Measurements from ENCODE around the gene SLC5A12. TPM values are rescaled to one million over a fixed set of nuclear protein-coding genes. Genes with fewer than 3 reads are reported as not detected.

Gene SLC5A12
- total and polyA plus RNA-seq, 10 of the 15 experiments (the other 5 are each of a cell fraction or from before 2014, with no cell fraction given) = 0.06 to 0.15 TPM; not detected in 8

GRCh38 chr11:26764315-26764714 is 42.5 kb upstream of the SLC5A12 start:
- ChIA-PET SMC1A (ENCODE audit: uncharacterized antibody, unreplicated experiment) (interaction anchor here (1.1 kb wide), 1 partner anchor 9 kb away, joined by 3 read pairs; no protein-coding TSS in a partner anchor), RAD21 (ENCODE audit: unreplicated experiment) (no interaction called here), CTCF (no interaction called here), POLR2A (no interaction called here)
- FAIRE-seq = no peak
- H3K4me2 ChIP-seq (ENCODE audit: control insufficient read depth, insufficient read depth) = no peak overlapping the region
- no peak overlapping the region for H2AFZ ChIP-seq (ENCODE audit: control insufficient read depth, low read depth, low read length)
- in situ Hi-C loops (cut with MboI) (no loop called here), intact Hi-C loops (cut with micrococcal nuclease; ENCODE audit: unreplicated experiment) (no loop called here)
- 8% methylated on average over 5 of the region's 5 CpGs for WGBS (ENCODE audit: insufficient coverage, insufficient replicate concordance, low lambda C conversion rate, missing lambda C conversion rate)
- TF ChIP-seq STAT3 (IDR thresholded peaks at IDR 0.05; ENCODE audit: low read depth, low read length) (no peak), ATF2 (IDR thresholded peaks at IDR 0.05; ENCODE audit: low read length) (no peak), HDGF (IDR thresholded peaks at IDR 0.05) (no peak), ATF7 (IDR thresholded peaks at IDR 0.05; ENCODE audit: low read depth) (no peak), HDAC6 (IDR thresholded peaks at IDR 0.05; ENCODE audit: unreplicated experiment) (no peak), CHD1 (IDR thresholded peaks at IDR 0.05; ENCODE audit: low read depth, low read length) (no peak), SREBF1 (IDR thresholded peaks at IDR 0.05; ENCODE audit: low read length) (no peak), CREM (IDR thresholded peaks at IDR 0.05; ENCODE audit: low read depth) (no peak), NBN (IDR thresholded peaks at IDR 0.05) (no peak), TCF12 (IDR thresholded peaks at IDR 0.05; ENCODE audit: low read depth, low read length) (no peak), TCF3 (IDR thresholded peaks at IDR 0.05; ENCODE audit: borderline replicate concordance, insufficient read depth, low read depth, low read length) (no peak), FOXK2 (IDR thresholded peaks at IDR 0.05) (no peak), CBX3 (IDR thresholded peaks at IDR 0.05; ENCODE audit: borderline replicate concordance, low read depth) (no peak), ZNF384 (IDR thresholded peaks at IDR 0.05; ENCODE audit: borderline replicate concordance, low read depth, low read length) (no peak), PRDM15 (CRISPR knock-in tag; IDR thresholded peaks at IDR 0.05) (no peak), TCF7 (IDR thresholded peaks at IDR 0.05; ENCODE audit: borderline replicate concordance) (no peak), CREB1 (IDR thresholded peaks at IDR 0.05; ENCODE audit: low read depth) (no peak), REST (IDR thresholded peaks at IDR 0.05; ENCODE audit: low read depth, low read length) (no peak)
- no peaks in the 10 kb centered on the region for H3K36me3 ChIP-seq (ENCODE audit: control insufficient read depth in 2 of 2, insufficient read depth in 2 of 2, low read length in 1 of 2)
- H3K4me3 ChIP-seq = no peak overlapping the region
- BruUV-seq (replicated peaks) = no TSS peak
- DNase-seq (ENCODE audit: low read depth, low spot score) = no peak
- no peak overlapping the region for H3K27ac ChIP-seq (ENCODE audit: control insufficient read depth, insufficient read depth)
- H4K20me1 ChIP-seq (ENCODE audit: control insufficient read depth, insufficient read depth) = no peaks in the 10 kb centered on the region
- no peak for ATAC-seq
- no peaks in the 10 kb centered on the region for H3K4me1 ChIP-seq (ENCODE audit: control insufficient read depth, insufficient read depth, low read length)
- no peaks in the 10 kb centered on the region for H3K27me3 ChIP-seq (replicated peaks in 1 of 2; ENCODE audit: control insufficient read depth in 2 of 2, insufficient read depth in 2 of 2, low read length in 1 of 2)
- no peak overlapping the region for H3K9ac ChIP-seq (ENCODE audit: control insufficient read depth, insufficient read depth, low read length)
- no peaks in the 10 kb centered on the region for H3K79me2 ChIP-seq (ENCODE audit: control insufficient read depth, insufficient read depth, low read length)
- no peaks in the 10 kb centered on the region for H3K9me3 ChIP-seq (replicated peaks; ENCODE audit: control insufficient read depth, insufficient read depth, low read length)

Measured in GM12878 (cell line).